ENCODE data around the gene KSR1. TPM values are rescaled to one million over a fixed set of nuclear protein-coding genes. Genes with fewer than 3 reads are reported as not detected.

KSR1 gene
- total RNA-seq, 1 donor from 2014 or later, result 60.6 TPM

- no peaks in the 10 kb centered on the region for H3K36me3 Mint-ChIP-seq (ENCODE audit: low read depth)
- no peak overlapping the region for H3K27ac Mint-ChIP-seq (ENCODE audit: unreplicated experiment)
- no peak overlapping the region for H3K4me3 Mint-ChIP-seq (ENCODE audit: unreplicated experiment)
- TF ChIP-seq, protein P1, sequence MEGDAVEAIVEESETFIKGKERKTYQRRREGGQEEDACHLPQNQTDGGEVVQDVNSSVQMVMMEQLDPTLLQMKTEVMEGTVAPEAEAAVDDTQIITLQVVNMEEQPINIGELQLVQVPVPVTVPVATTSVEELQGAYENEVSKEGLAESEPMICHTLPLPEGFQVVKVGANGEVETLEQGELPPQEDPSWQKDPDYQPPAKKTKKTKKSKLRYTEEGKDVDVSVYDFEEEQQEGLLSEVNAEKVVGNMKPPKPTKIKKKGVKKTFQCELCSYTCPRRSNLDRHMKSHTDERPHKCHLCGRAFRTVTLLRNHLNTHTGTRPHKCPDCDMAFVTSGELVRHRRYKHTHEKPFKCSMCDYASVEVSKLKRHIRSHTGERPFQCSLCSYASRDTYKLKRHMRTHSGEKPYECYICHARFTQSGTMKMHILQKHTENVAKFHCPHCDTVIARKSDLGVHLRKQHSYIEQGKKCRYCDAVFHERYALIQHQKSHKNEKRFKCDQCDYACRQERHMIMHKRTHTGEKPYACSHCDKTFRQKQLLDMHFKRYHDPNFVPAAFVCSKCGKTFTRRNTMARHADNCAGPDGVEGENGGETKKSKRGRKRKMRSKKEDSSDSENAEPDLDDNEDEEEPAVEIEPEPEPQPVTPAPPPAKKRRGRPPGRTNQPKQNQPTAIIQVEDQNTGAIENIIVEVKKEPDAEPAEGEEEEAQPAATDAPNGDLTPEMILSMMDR (IDR thresholded peaks at IDR 0.05), result no peak
- H3K27me3 Mint-ChIP-seq (ENCODE audit: low read depth), result no peaks in the 10 kb centered on the region
- H3K9me3 Mint-ChIP-seq (ENCODE audit: low read depth), result no peaks in the 10 kb centered on the region
- DNase-seq (ENCODE audit: low spot score), result no peak
- peaks cover 32% of the 10 kb centered on the region for H3K4me1 Mint-ChIP-seq (ENCODE audit: low read depth)
Observed at GRCh38 chr17:27518545-27519521, 62.6 kb downstream of the KSR1 start.

- Mint-ChIP-seq H3K27me3 (ENCODE audit: low read depth) (no peaks in the 10 kb centered on the region), H3K4me1 (ENCODE audit: low read depth) (peaks cover 36% of the 10 kb centered on the region), H3K9me3 (ENCODE audit: low read depth) (no peaks in the 10 kb centered on the region), H3K27ac (ENCODE audit: unreplicated experiment) (no peak overlapping the region), H3K4me3 (ENCODE audit: unreplicated experiment) (no peak overlapping the region), H3K36me3 (ENCODE audit: low read depth) (no peaks in the 10 kb centered on the region)
- TF ChIP-seq, protein P1 (IDR thresholded peaks at IDR 0.05), result no peak
- no peak for DNase-seq (ENCODE audit: low spot score)
Observed at GRCh38 chr17:27519550-27519949, 63.3 kb downstream of the KSR1 start.

GRCh38 chr17:27520491-27521185 is 64.4 kb downstream of the KSR1 start:
- peaks cover 40% of the 10 kb centered on the region for H3K4me1 Mint-ChIP-seq (ENCODE audit: low read depth)

DNA sequence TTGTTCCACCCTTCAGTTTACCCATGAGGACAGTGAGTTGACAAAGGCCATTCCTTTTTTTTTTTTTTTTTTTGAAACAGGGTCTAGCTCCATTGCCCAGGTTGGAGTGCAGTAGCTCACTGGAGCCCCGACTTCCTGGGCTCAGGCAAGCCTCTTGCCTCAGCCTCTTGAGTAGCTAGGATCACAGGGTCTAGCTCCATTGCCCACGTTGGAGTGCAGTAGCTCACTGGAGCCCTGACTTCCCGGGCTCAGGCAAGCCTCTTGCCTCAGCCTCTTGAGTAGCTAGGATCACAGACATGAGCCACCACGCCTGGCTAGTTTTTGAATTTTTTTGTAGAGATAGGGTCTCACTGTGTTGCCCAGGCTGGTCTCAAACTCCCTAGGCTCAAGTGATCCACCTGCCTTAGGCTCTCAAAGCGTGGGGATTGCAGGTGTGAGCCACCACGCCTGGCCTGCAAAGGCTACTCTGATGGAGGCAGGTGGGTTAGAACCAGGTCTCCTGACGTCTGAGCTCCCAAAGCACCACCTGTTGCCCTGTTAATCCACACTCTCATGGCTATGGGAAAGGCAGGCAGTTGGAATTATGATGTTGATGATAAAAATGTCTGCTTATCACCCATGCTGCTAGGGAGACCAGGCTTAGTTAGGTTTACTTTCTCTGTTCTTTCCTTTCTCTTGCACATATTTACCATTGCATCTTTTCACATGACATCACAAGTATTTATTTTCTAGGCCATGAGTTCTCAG is 65.2 kb downstream of the KSR1 start:
- TF ChIP-seq, protein P1 (IDR thresholded peaks at IDR 0.05), result no peak
- no peak overlapping the region for H3K4me3 Mint-ChIP-seq (ENCODE audit: unreplicated experiment)
- no peaks in the 10 kb centered on the region for H3K36me3 Mint-ChIP-seq (ENCODE audit: low read depth)
- no peak for DNase-seq (ENCODE audit: low spot score)
- no peaks in the 10 kb centered on the region for H3K9me3 Mint-ChIP-seq (ENCODE audit: low read depth)
- no peaks in the 10 kb centered on the region for H3K27me3 Mint-ChIP-seq (ENCODE audit: low read depth)
- H3K27ac Mint-ChIP-seq (ENCODE audit: unreplicated experiment), result no peak overlapping the region
- peaks cover 45% of the 10 kb centered on the region for H3K4me1 Mint-ChIP-seq (ENCODE audit: low read depth)

More at GRCh38 chr17:27520491-27521185, 64.4 kb downstream of the KSR1 start:
- no peaks in the 10 kb centered on the region for H3K36me3 Mint-ChIP-seq (ENCODE audit: low read depth)
- no peak overlapping the region for H3K4me3 Mint-ChIP-seq (ENCODE audit: unreplicated experiment)
- peak overlapping the region; percentile 22 for H3K27ac Mint-ChIP-seq (ENCODE audit: unreplicated experiment)
- TF ChIP-seq, protein P1 (IDR thresholded peaks at IDR 0.05), result no peak
- DNase-seq (ENCODE audit: low spot score), result no peak
- H3K27me3 Mint-ChIP-seq (ENCODE audit: low read depth), result no peaks in the 10 kb centered on the region
- no peaks in the 10 kb centered on the region for H3K9me3 Mint-ChIP-seq (ENCODE audit: low read depth)
